H1 (cell line): Measurements from ENCODE around the gene RNF43. TPM values are rescaled to one million over a fixed set of nuclear protein-coding genes. Genes with fewer than 3 reads are reported as not detected.

Experiments used
- ASH2L ChIP-seq: fragments of 200-600, 300-600 bp; sonication (generic); IDR thresholded peaks from one replicate; pipeline ENCODE4 v1.7.1; 2017; ENCODE audit warnings: low read length
- CBX8 ChIP-seq: fragments of 300-800, 300-1000 bp; sonication (generic); IDR thresholded peaks from 2 replicates; pipeline ENCODE4 v1.7.1; 2016; ENCODE audit warnings: low read depth, low read length, borderline replicate concordance
- FOSL1 ChIP-seq: IDR thresholded peaks from 2 replicates; pipeline ENCODE4 v1.6.1; 2011; ENCODE audit warnings: mild to moderate bottlenecking, low read depth, low read length, moderate library complexity; ENCODE audit not compliant: insufficient read depth
- GABPA ChIP-seq: IDR thresholded peaks from 2 replicates; pipeline ENCODE4 v1.6.1; 2011; ENCODE audit warnings: mild to moderate bottlenecking, low read length, moderate library complexity, borderline replicate concordance; ENCODE audit not compliant: insufficient read depth
- JUN ChIP-seq: IDR thresholded peaks from 2 replicates; pipeline ENCODE4 v1.6.1; 2011; ENCODE audit warnings: low read depth, mild to moderate bottlenecking, improper control_type of control experiment, low read length
- JUND ChIP-seq: IDR thresholded peaks from 2 replicates; pipeline ENCODE4 v1.6.1; 2011; ENCODE audit warnings: mild to moderate bottlenecking, improper control_type of control experiment, low read length
- MAFK ChIP-seq: IDR thresholded peaks from 2 replicates; pipeline ENCODE4 v1.6.1; 2012; ENCODE audit warnings: low read depth, mild to moderate bottlenecking, improper control_type of control experiment, low read length
- PHF8 ChIP-seq: fragments of 200-600 bp; sonication (generic); conservative IDR thresholded peaks from 2 replicates; pipeline ENCODE4 v1.7.1; 2012; ENCODE audit warnings: low read depth, mild to moderate bottlenecking, inconsistent platforms, low read length, moderate library complexity
- POLR2A ChIP-seq, 2 experiments: IDR thresholded peaks; 1 replicate in 1 of 2; 2 replicates in 1 of 2; pipeline ENCODE4 v1.6.1; 2011; ENCODE audit warnings: low read depth in 2 of 2, low read length in 2 of 2, mild to moderate bottlenecking in 2 of 2; ENCODE audit errors: control extremely low read depth in 1 of 2
- RAD21 ChIP-seq, 2 experiments: IDR thresholded peaks in 1 of 2; conservative IDR thresholded peaks in 1 of 2; 2 replicates each; pipeline ENCODE4 v1.6.1; 2011; ENCODE audit warnings: low read depth in 2 of 2, low read length in 2 of 2, improper control_type of control experiment in 1 of 2, inconsistent platforms in 1 of 2, mild to moderate bottlenecking in 1 of 2, moderate library complexity in 1 of 2
- RFX5 ChIP-seq: IDR thresholded peaks from 2 replicates; pipeline ENCODE4 v1.6.1; 2011; ENCODE audit warnings: low read depth, low read length, improper control_type of control experiment, borderline replicate concordance
- SP2 ChIP-seq: IDR thresholded peaks from 2 replicates; pipeline ENCODE4 v1.6.1; 2012; ENCODE audit warnings: mild to moderate bottlenecking, low read length, inconsistent platforms
- polyA plus RNA-seq, 7 experiments: library from polyadenylated mRNA; depleted of rRNA in 3 of 7; stranded (reverse) in 5 of 7; unstranded in 2 of 7; fragments of >200 nt in 5 of 7; fragments of 200-250 nt in 2 of 7; gene quantifications; 1 replicate in 5 of 7; 2 replicates in 1 of 7; 4 replicates in 1 of 7; pipeline versions ENCODE4 v1.2.1 to v1.2.3, GENCODE V29; 2011 to 2013; ENCODE audit warnings: missing spikeins in 2 of 7, mixed read lengths in 2 of 7
- total RNA-seq: library from RNA; stranded (reverse); fragmentation: NEBNext Ultra II Directional; extraction: Animal tissue kit (Norgen Biotek cat#: 25700); gene quantifications from 2 replicates; pipeline ENCODE4 v1.2.1, GENCODE V29; 2021
- TF ChIP-seq, protein P1 (sequence below): fragments of 300-600 bp; sonication (generic); IDR thresholded peaks from 2 replicates; pipeline ENCODE4 v1.7.1; 2012; ENCODE audit warnings: low read length, moderate library complexity, mild to moderate bottlenecking, inconsistent platforms; ENCODE audit not compliant: insufficient replicate concordance

Gene RNF43
- total and polyA plus RNA-seq, 2 of the 8 experiments (the other 6 are each of a cell fraction or from before 2014, with no cell fraction given): 0.89 to 1.5 TPM

DNA sequence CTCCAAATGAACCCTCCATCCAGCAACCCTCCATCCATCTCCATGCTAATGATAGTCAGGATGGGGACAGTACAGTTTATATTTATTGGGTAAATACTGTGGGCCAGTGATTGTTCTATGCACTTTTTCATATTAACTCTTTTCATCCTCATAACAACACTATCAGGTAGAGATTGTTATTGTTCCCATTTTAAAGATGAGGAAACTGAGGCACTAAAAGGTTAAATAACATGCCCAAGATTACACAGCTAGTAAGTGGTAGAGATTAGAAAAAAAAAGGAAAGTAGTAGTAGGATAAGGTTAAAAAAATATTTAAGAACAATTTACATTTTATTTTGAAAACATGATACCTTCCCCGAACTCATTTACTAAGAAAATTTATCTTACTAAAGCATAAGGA is 43.4 kb downstream of the RNF43 start (continued):
- TF ChIP-seq, protein P1, sequence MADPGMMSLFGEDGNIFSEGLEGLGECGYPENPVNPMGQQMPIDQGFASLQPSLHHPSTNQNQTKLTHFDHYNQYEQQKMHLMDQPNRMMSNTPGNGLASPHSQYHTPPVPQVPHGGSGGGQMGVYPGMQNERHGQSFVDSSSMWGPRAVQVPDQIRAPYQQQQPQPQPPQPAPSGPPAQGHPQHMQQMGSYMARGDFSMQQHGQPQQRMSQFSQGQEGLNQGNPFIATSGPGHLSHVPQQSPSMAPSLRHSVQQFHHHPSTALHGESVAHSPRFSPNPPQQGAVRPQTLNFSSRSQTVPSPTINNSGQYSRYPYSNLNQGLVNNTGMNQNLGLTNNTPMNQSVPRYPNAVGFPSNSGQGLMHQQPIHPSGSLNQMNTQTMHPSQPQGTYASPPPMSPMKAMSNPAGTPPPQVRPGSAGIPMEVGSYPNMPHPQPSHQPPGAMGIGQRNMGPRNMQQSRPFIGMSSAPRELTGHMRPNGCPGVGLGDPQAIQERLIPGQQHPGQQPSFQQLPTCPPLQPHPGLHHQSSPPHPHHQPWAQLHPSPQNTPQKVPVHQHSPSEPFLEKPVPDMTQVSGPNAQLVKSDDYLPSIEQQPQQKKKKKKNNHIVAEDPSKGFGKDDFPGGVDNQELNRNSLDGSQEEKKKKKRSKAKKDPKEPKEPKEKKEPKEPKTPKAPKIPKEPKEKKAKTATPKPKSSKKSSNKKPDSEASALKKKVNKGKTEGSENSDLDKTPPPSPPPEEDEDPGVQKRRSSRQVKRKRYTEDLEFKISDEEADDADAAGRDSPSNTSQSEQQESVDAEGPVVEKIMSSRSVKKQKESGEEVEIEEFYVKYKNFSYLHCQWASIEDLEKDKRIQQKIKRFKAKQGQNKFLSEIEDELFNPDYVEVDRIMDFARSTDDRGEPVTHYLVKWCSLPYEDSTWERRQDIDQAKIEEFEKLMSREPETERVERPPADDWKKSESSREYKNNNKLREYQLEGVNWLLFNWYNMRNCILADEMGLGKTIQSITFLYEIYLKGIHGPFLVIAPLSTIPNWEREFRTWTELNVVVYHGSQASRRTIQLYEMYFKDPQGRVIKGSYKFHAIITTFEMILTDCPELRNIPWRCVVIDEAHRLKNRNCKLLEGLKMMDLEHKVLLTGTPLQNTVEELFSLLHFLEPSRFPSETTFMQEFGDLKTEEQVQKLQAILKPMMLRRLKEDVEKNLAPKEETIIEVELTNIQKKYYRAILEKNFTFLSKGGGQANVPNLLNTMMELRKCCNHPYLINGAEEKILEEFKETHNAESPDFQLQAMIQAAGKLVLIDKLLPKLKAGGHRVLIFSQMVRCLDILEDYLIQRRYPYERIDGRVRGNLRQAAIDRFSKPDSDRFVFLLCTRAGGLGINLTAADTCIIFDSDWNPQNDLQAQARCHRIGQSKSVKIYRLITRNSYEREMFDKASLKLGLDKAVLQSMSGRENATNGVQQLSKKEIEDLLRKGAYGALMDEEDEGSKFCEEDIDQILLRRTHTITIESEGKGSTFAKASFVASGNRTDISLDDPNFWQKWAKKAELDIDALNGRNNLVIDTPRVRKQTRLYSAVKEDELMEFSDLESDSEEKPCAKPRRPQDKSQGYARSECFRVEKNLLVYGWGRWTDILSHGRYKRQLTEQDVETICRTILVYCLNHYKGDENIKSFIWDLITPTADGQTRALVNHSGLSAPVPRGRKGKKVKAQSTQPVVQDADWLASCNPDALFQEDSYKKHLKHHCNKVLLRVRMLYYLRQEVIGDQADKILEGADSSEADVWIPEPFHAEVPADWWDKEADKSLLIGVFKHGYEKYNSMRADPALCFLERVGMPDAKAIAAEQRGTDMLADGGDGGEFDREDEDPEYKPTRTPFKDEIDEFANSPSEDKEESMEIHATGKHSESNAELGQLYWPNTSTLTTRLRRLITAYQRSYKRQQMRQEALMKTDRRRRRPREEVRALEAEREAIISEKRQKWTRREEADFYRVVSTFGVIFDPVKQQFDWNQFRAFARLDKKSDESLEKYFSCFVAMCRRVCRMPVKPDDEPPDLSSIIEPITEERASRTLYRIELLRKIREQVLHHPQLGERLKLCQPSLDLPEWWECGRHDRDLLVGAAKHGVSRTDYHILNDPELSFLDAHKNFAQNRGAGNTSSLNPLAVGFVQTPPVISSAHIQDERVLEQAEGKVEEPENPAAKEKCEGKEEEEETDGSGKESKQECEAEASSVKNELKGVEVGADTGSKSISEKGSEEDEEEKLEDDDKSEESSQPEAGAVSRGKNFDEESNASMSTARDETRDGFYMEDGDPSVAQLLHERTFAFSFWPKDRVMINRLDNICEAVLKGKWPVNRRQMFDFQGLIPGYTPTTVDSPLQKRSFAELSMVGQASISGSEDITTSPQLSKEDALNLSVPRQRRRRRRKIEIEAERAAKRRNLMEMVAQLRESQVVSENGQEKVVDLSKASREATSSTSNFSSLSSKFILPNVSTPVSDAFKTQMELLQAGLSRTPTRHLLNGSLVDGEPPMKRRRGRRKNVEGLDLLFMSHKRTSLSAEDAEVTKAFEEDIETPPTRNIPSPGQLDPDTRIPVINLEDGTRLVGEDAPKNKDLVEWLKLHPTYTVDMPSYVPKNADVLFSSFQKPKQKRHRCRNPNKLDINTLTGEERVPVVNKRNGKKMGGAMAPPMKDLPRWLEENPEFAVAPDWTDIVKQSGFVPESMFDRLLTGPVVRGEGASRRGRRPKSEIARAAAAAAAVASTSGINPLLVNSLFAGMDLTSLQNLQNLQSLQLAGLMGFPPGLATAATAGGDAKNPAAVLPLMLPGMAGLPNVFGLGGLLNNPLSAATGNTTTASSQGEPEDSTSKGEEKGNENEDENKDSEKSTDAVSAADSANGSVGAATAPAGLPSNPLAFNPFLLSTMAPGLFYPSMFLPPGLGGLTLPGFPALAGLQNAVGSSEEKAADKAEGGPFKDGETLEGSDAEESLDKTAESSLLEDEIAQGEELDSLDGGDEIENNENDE: no peak
- no peak for TF ChIP-seq JUN
- TF ChIP-seq CBX8: no peak
- TF ChIP-seq GABPA: no peak
- TF ChIP-seq JUND: no peak
- no peak for TF ChIP-seq RFX5
- TF ChIP-seq MAFK: no peak
- no peak for TF ChIP-seq POLR2A (IDR thresholded peaks at IDR 0.05; ENCODE audit: control extremely low read depth in 1 of 2, low read depth in 2 of 2, low read length in 2 of 2)
- no peak for TF ChIP-seq ASH2L
- TF ChIP-seq SP2: no peak
- no peak for TF ChIP-seq RAD21 (IDR thresholded peaks at IDR 0.05 in 1 of 2, conservative IDR thresholded peaks at IDR 0.05 in 1 of 2; ENCODE audit: low read depth in 2 of 2, low read length in 2 of 2)
- no peak for TF ChIP-seq PHF8
- TF ChIP-seq FOSL1: no peak
